HepG2 (cell line): Measurements from ENCODE around the gene SPRR2F. TPM values are rescaled to one million over a fixed set of nuclear protein-coding genes. Genes with fewer than 3 reads are reported as not detected.

ENCODE experiments used
- ATAC-seq: fragments of 200-7000 bp; cut with Tn5 transposase; 3 replicates; pipeline ENCODE4 v1.9.1; 2020; ENCODE audit warnings: mild to moderate bottlenecking, moderate library complexity
- BruUV-seq: library from RNA; stranded (reverse); fragments of 400-500 nt; replicated peaks from 2 replicates; lab custom pipeline; 2021; lab: Mats Ljungman, UMichigan
- CTCF ChIA-PET: fragments of 300-600 bp; formaldehyde crosslinking; extraction: SDS; loops from one replicate; lab custom pipeline; 2021; ENCODE audit warnings: low total read pairs, inconsistent platforms, low intra/inter-chr PET ratio; lab: Yijun Ruan, JAX
- POLR2A ChIA-PET: fragments of 350-600 bp; sonication (Branson Sonifier 250); formaldehyde crosslinking; loops from one replicate; lab custom pipeline; 2020; ENCODE audit warnings: antibody characterized with exemption, inconsistent platforms; lab: Yijun Ruan, JAX
- DNase-seq: peaks from one replicate; pipeline ENCODE4 v3.0.0-alpha.2; 2015; ENCODE audit warnings: low spot score
- FAIRE-seq: peaks from 3 replicates; lab custom pipeline; 2011; peaks lifted over from hg19 to GRCh38; lab: Jason Lieb, UNC
- H2AFZ ChIP-seq: one replicate; pipeline ENCODE4 v1.6.1; 2011; ENCODE audit warnings: low read length, inconsistent platforms
- H3K27ac ChIP-seq: fragments of 300-600 bp; 3 replicates; pipeline ENCODE4 v1.8.0; 2011; ENCODE audit warnings: mixed run types, mild to moderate bottlenecking, mixed read lengths, low read length, inconsistent platforms; ENCODE audit not compliant: insufficient read depth; ENCODE audit errors: extremely low read length
- H3K27me3 ChIP-seq, 2 experiments: fragments of 200-600 bp in 1 of 2; 2 replicates in 1 of 2; 3 replicates in 1 of 2; pipeline versions ENCODE4 v1.6.0 to v1.8.0; 2011; ENCODE audit warnings: low read length in 2 of 2, mild to moderate bottlenecking in 2 of 2, moderate library complexity in 2 of 2, inconsistent platforms in 1 of 2; ENCODE audit not compliant: insufficient read depth in 2 of 2, control insufficient read depth in 1 of 2
- H3K36me3 ChIP-seq, 2 experiments: fragments of 200-600 bp in 1 of 2; replicated peaks in 1 of 2; 2 replicates in 1 of 2; 3 replicates in 1 of 2; pipeline versions ENCODE4 v1.5.1 to v1.8.0; 2011; ENCODE audit warnings: low read length in 2 of 2, inconsistent platforms in 1 of 2; ENCODE audit not compliant: insufficient read depth in 2 of 2, control insufficient read depth in 1 of 2
- H3K4me1 ChIP-seq: 2 replicates; pipeline ENCODE4 v1.5.1; 2012; ENCODE audit warnings: low read length, inconsistent platforms; ENCODE audit not compliant: insufficient read depth
- H3K4me2 ChIP-seq: 2 replicates; pipeline ENCODE4 v1.6.0; 2011; ENCODE audit warnings: low read depth, low read length, inconsistent platforms
- H3K4me3 ChIP-seq, 3 experiments: fragments of 200-600 bp in 1 of 3; sonication (generic), shearing (Covaris generic) in 1 of 3; replicated peaks in 1 of 3; 2 replicates each; pipeline ENCODE4 v1.5.1; 2011 to 2016; ENCODE audit warnings: low read length in 3 of 3, inconsistent platforms in 2 of 3, low read depth in 2 of 3, mild to moderate bottlenecking in 2 of 3, control low read depth in 1 of 3, mixed read lengths in 1 of 3; ENCODE audit not compliant: insufficient read depth in 1 of 3
- H3K79me2 ChIP-seq: one replicate; pipeline ENCODE4 v1.6.1; 2011; ENCODE audit warnings: low read length, inconsistent platforms; ENCODE audit not compliant: insufficient read depth
- H3K9ac ChIP-seq: 2 replicates; pipeline ENCODE4 v1.6.0; 2011; ENCODE audit warnings: mild to moderate bottlenecking, low read depth, low read length, inconsistent platforms; ENCODE audit not compliant: insufficient read depth
- H3K9me3 ChIP-seq: 2 replicates; pipeline ENCODE4 v1.5.1; 2012; ENCODE audit warnings: mild to moderate bottlenecking, low read length
- H4K20me1 ChIP-seq: 2 replicates; pipeline ENCODE4 v1.6.0; 2011; ENCODE audit warnings: inconsistent platforms, mild to moderate bottlenecking, low read length, moderate library complexity; ENCODE audit not compliant: insufficient read depth
- FOXO1 ChIP-seq: sonication (generic); formaldehyde crosslinking; IDR thresholded peaks from 2 replicates; pipeline ENCODE4 v1.4.0; 2020; ENCODE audit warnings: missing genetic modification reagents
- KLF16 ChIP-seq, 2 experiments: sonication (generic) in 1 of 2; formaldehyde crosslinking in 1 of 2; IDR thresholded peaks; 2 replicates each; pipeline versions ENCODE4 v1.6.1 to v1.8.0; 2016 to 2023; ENCODE audit warnings: missing genetic modification reagents in 2 of 2, missing compliant biosample characterization in 1 of 2
- KLF6 ChIP-seq: IDR thresholded peaks from 2 replicates; pipeline ENCODE4 v1.8.0; 2016; ENCODE audit warnings: missing biosample characterization, missing genetic modification reagents
- MED13 ChIP-seq: sonication (generic); formaldehyde crosslinking; IDR thresholded peaks from 2 replicates; pipeline ENCODE4 v1.5.0; 2020; ENCODE audit warnings: missing genetic modification reagents
- MTA1 ChIP-seq: sonication (generic); formaldehyde crosslinking; IDR thresholded peaks from 2 replicates; pipeline ENCODE4 v1.4.0; 2020; ENCODE audit warnings: missing genetic modification reagents, mild to moderate bottlenecking, borderline replicate concordance
- MXD3 ChIP-seq: IDR thresholded peaks from 2 replicates; pipeline ENCODE4 v1.6.1; 2016; ENCODE audit warnings: mild to moderate bottlenecking, missing biosample characterization, missing genetic modification reagents
- NFYB ChIP-seq: sonication (generic); formaldehyde crosslinking; IDR thresholded peaks from 2 replicates; pipeline ENCODE4 v1.4.0; 2020; ENCODE audit warnings: missing genetic modification reagents
- RFX5 ChIP-seq: IDR thresholded peaks from 2 replicates; pipeline ENCODE4 v1.6.1; 2011; ENCODE audit warnings: low read depth, low read length, improper control_type of control experiment
- TRIM22 ChIP-seq: fragments of 450-650 bp; IDR thresholded peaks from 2 replicates; pipeline ENCODE4 v1.6.1; 2017
- U2AF1 ChIP-seq: fragments of 200-400 bp; formaldehyde crosslinking; optimal IDR thresholded peaks from 2 replicates; pipeline ENCODE3; 2017; ENCODE audit warnings: mild to moderate bottlenecking, low read depth, low read length
- ZGPAT ChIP-seq: IDR thresholded peaks from 2 replicates; pipeline ENCODE4 v1.6.1; 2016; ENCODE audit warnings: mild to moderate bottlenecking
- ZHX1 ChIP-seq: sonication (generic); formaldehyde crosslinking; IDR thresholded peaks from 2 replicates; pipeline ENCODE4 v1.8.1; 2022; ENCODE audit warnings: low read depth, mild to moderate bottlenecking, missing genetic modification reagents
- WGBS: methylation state at CpG from one replicate; pipeline ENCODE4 v1.1.6; 2017; ENCODE audit warnings: low lambda C conversion rate; 5-methylcytosine and 5-hydroxymethylcytosine counted together
- in situ Hi-C: cut with HindIII; loops from 2 replicates; pipeline ENCODE4 v1.10.0; 2017; ENCODE audit warnings: low pct_unique_long_range_greater_than_20kb; ENCODE audit not compliant: extremely low pct_ligation_motif_present
- intact Hi-C: fragments of 100-400 bp; cut with micrococcal nuclease; formaldehyde crosslinking; loops from one replicate; pipeline ENCODE4 v1.10.0; 2022; ENCODE audit not compliant: unreplicated experiment
- polyA plus RNA-seq, 8 experiments: library from polyadenylated mRNA; depleted of rRNA in 3 of 8; stranded (reverse) in 7 of 8; unstranded in 1 of 8; fragments of >200 nt; fragmentation: Illumina TruSeq in 4 of 8; extraction: Trizol in 4 of 8; gene quantifications; 2 replicates each; pipeline versions ENCODE4 v1.2.1 to v1.2.3, GENCODE V29; 2011 to 2016; ENCODE audit warnings: low read depth in 4 of 8, missing spikeins in 1 of 8, mixed read lengths in 1 of 8; ENCODE audit not compliant: insufficient read depth in 1 of 8
- total RNA-seq, 5 experiments: library from RNA; depleted of rRNA; stranded (reverse); fragments of >200 nt; fragmentation: Illumina TruSeq; extraction: Trizol; gene quantifications; 2 replicates each; pipeline ENCODE4 v1.2.3, GENCODE V29; 2016; ENCODE audit warnings: low read depth in 1 of 5

The SPRR2F gene
- total and polyA plus RNA-seq, 2 of the 13 experiments (the other 11 are each of a cell fraction or from before 2014, with no cell fraction given): not detected

GRCh38 chr1:153072806-153073726 is 40.2 kb downstream of the SPRR2F start:
- FAIRE-seq (no peak), ATAC-seq (no peak), DNase-seq (no peak)
- Histone ChIP-seq H3K36me3 (no peaks in the 10 kb centered on the region), H3K27me3 (no peaks in the 10 kb centered on the region), H2AFZ (no peak overlapping the region), H3K4me2 (no peak overlapping the region), H3K79me2 (no peaks in the 10 kb centered on the region), H3K4me3 (no peak overlapping the region), H3K9me3 (no peaks in the 10 kb centered on the region), H3K27ac (no peak overlapping the region), H4K20me1 (no peaks in the 10 kb centered on the region), H3K4me1 (no peaks in the 10 kb centered on the region), H3K9ac (no peak overlapping the region)
- 0% methylated on average over 3 of the region's 5 CpGs for WGBS
- POLR2A ChIA-PET: no interaction called here
- no TSS peak for BruUV-seq
- CTCF ChIA-PET: no interaction called here
- in situ Hi-C loops (no loop called here), intact Hi-C loops (no loop called here)
- TF ChIP-seq ZGPAT (CRISPR knock-in tag) (no peak), KLF6 (no peak), MTA1 (CRISPR knock-in tag) (no peak), MED13 (CRISPR knock-in tag) (no peak), KLF16 (CRISPR knock-in tag; IDR thresholded peaks at IDR 0.05) (no peak), FOXO1 (no peak), U2AF1 (no peak), NFYB (no peak), RFX5 (no peak), ZHX1 (CRISPR knock-in tag) (no peak), TRIM22 (no peak), MXD3 (CRISPR knock-in tag) (no peak)
